Central memory CD8-positive, alpha-beta T cell (primary cell): ENCODE results near the gene RAD51C.
"Not testable (repeated sequence)": the region's sequence is repeated elsewhere in the genome, so short reads cannot be mapped to it uniquely, and the experiment has no call there.

ENCODE experiments used
- ATAC-seq: fragments of 150-1000 bp; cut with Tn5 transposase; replicated peaks from 2 replicates; pipeline ENCODE4 v1.10.0; 2022; ENCODE audit warnings: mild to moderate bottlenecking, moderate FRiP score, moderate number of reproducible peaks; ENCODE audit not compliant: poor library complexity, severe bottlenecking; ENCODE audit errors: extremely low read depth
- DNase-seq, 2 donors: peaks; one replicate each; pipeline ENCODE4 v3.0.0; 2021; ENCODE audit warnings: low spot score in 2 of 2
- H3K27ac Mint-ChIP-seq: one replicate; pipeline ENCODE4 v1.8.0; 2022; ENCODE audit warnings: low read depth, mild to moderate bottlenecking, moderate library complexity, mixed read lengths
- H3K27me3 Mint-ChIP-seq: one replicate; pipeline ENCODE4 v1.8.0; 2022; ENCODE audit warnings: mixed read lengths
- H3K36me3 Mint-ChIP-seq: one replicate; pipeline ENCODE4 v1.8.0; 2022; ENCODE audit warnings: mild to moderate bottlenecking, moderate library complexity, mixed read lengths; ENCODE audit not compliant: insufficient read depth
- H3K4me1 Mint-ChIP-seq: one replicate; pipeline ENCODE4 v1.8.0; 2022; ENCODE audit warnings: mixed read lengths
- H3K4me3 Mint-ChIP-seq: one replicate; pipeline ENCODE4 v1.8.0; 2022; ENCODE audit warnings: mild to moderate bottlenecking, moderate library complexity, mixed read lengths
- H3K9me3 Mint-ChIP-seq: one replicate; pipeline ENCODE4 v1.8.0; 2022; ENCODE audit warnings: mixed read lengths

RAD51C gene

GRCh38 chr17:58667934-58668597 is 24.3 kb upstream of the RAD51C start:
- Mint-ChIP-seq H3K4me1 (peaks cover 5% of the 10 kb centered on the region), H3K27ac (no peak overlapping the region), H3K36me3 (no peaks in the 10 kb centered on the region), H3K27me3 (peaks cover 31% of the 10 kb centered on the region), H3K9me3 (no peaks in the 10 kb centered on the region), H3K4me3 (no peak overlapping the region)
- DNase-seq (no peak), ATAC-seq (no peak)

GRCh38 chr17:58668598-58668935 is 23.8 kb upstream of the RAD51C start:
- no peaks in the 10 kb centered on the region for H3K36me3 Mint-ChIP-seq
- H3K4me3 Mint-ChIP-seq, result no peak overlapping the region
- DNase-seq (no peak), ATAC-seq (no peak)
- H3K9me3 Mint-ChIP-seq, result no peaks in the 10 kb centered on the region
- peaks cover 31% of the 10 kb centered on the region for H3K27me3 Mint-ChIP-seq
- peaks cover 5% of the 10 kb centered on the region for H3K4me1 Mint-ChIP-seq
- no peak overlapping the region for H3K27ac Mint-ChIP-seq

GRCh38 chr17:58669853-58670252 is 22.5 kb upstream of the RAD51C start:
- H3K27ac Mint-ChIP-seq, result no peak overlapping the region
- H3K36me3 Mint-ChIP-seq, result no peaks in the 10 kb centered on the region
- ATAC-seq (no peak), DNase-seq (no peak)
- H3K4me3 Mint-ChIP-seq, result no peak overlapping the region
- H3K27me3 Mint-ChIP-seq, result peaks cover 31% of the 10 kb centered on the region
- H3K9me3 Mint-ChIP-seq, result no peaks in the 10 kb centered on the region
- H3K4me1 Mint-ChIP-seq, result peaks cover 5% of the 10 kb centered on the region

GRCh38 chr17:58671969-58672368 is 20.4 kb upstream of the RAD51C start:
- Mint-ChIP-seq H3K27ac (no peak overlapping the region), H3K9me3 (no peaks in the 10 kb centered on the region), H3K4me3 (no peak overlapping the region), H3K27me3 (peaks cover 23% of the 10 kb centered on the region), H3K36me3 (no peaks in the 10 kb centered on the region), H3K4me1 (no peaks in the 10 kb centered on the region)
- no peak for ATAC-seq
- DNase-seq, result no peak

GRCh38 chr17:58677194-58677880 is 15.1 kb upstream of the RAD51C start:
- DNase-seq (no peak), ATAC-seq (no peak)
- Mint-ChIP-seq H3K4me1 (no peaks in the 10 kb centered on the region), H3K27me3 (peaks cover 9% of the 10 kb centered on the region), H3K36me3 (no peaks in the 10 kb centered on the region), H3K27ac (no peak overlapping the region), H3K9me3 (no peaks in the 10 kb centered on the region), H3K4me3 (no peak overlapping the region)

- H3K4me3 Mint-ChIP-seq, H3K27me3 Mint-ChIP-seq, H3K27ac Mint-ChIP-seq, H3K36me3 Mint-ChIP-seq, ATAC-seq, H3K4me1 Mint-ChIP-seq, H3K9me3 Mint-ChIP-seq, DNase-seq: not testable (repeated sequence)
Measured at GRCh38 chr17:58678287-58678686, 14.1 kb upstream of the RAD51C start.

- peaks cover 2% of the 10 kb centered on the region for H3K36me3 Mint-ChIP-seq
- peaks cover 9% of the 10 kb centered on the region for H3K27me3 Mint-ChIP-seq
- no peaks in the 10 kb centered on the region for H3K4me1 Mint-ChIP-seq
- H3K4me3 Mint-ChIP-seq, result no peak overlapping the region
- H3K27ac Mint-ChIP-seq, result no peak overlapping the region
- no peak for DNase-seq
- H3K9me3 Mint-ChIP-seq, result no peaks in the 10 kb centered on the region
- ATAC-seq, result no peak
Measured at GRCh38 chr17:58679263-58680037, 13.0 kb upstream of the RAD51C start.

- Mint-ChIP-seq H3K4me3 (no peak overlapping the region), H3K27ac (no peak overlapping the region)
Measured at GRCh38 chr17:58680038-58680369, 12.4 kb upstream of the RAD51C start.

GRCh38 chr17:58684003-58684402 is 8.4 kb upstream of the RAD51C start:
- no peak for DNase-seq
- Mint-ChIP-seq H3K27me3 (no peaks in the 10 kb centered on the region), H3K4me3 (no peak overlapping the region)

More at GRCh38 chr17:58680038-58680369, 12.4 kb upstream of the RAD51C start:
- H3K9me3 Mint-ChIP-seq, result no peaks in the 10 kb centered on the region
- DNase-seq (no peak), ATAC-seq (no peak)
- H3K4me1 Mint-ChIP-seq, result no peaks in the 10 kb centered on the region
- peaks cover 2% of the 10 kb centered on the region for H3K36me3 Mint-ChIP-seq
- H3K27me3 Mint-ChIP-seq, result peaks cover 9% of the 10 kb centered on the region

GRCh38 chr17:58684462-58684861 is 7.9 kb upstream of the RAD51C start:
- not testable (repeated sequence) for H3K27ac Mint-ChIP-seq, H3K4me1 Mint-ChIP-seq, DNase-seq, ATAC-seq, H3K27me3 Mint-ChIP-seq, H3K9me3 Mint-ChIP-seq, H3K4me3 Mint-ChIP-seq, H3K36me3 Mint-ChIP-seq

More at GRCh38 chr17:58684003-58684402, 8.4 kb upstream of the RAD51C start:
- Mint-ChIP-seq H3K4me1 (no peaks in the 10 kb centered on the region), H3K27ac (no peak overlapping the region), H3K9me3 (no peaks in the 10 kb centered on the region), H3K36me3 (peaks cover 3% of the 10 kb centered on the region)
- no peak for ATAC-seq

GRCh38 chr17:58686980-58687379 is 5.4 kb upstream of the RAD51C start:
- DNase-seq (no peak), ATAC-seq (no peak)
- Mint-ChIP-seq H3K36me3 (peaks cover 3% of the 10 kb centered on the region), H3K27me3 (no peaks in the 10 kb centered on the region), H3K27ac (no peak overlapping the region), H3K9me3 (no peaks in the 10 kb centered on the region), H3K4me3 (no peak overlapping the region), H3K4me1 (no peaks in the 10 kb centered on the region)

- Mint-ChIP-seq H3K27ac (no peak overlapping the region), H3K9me3 (no peaks in the 10 kb centered on the region), H3K27me3 (no peaks in the 10 kb centered on the region), H3K4me3 (no peak overlapping the region), H3K36me3 (peaks cover 8% of the 10 kb centered on the region), H3K4me1 (peaks cover 11% of the 10 kb centered on the region)
- no peak for DNase-seq
- no peak for ATAC-seq
Measured at GRCh38 chr17:58688521-58688920, 3.9 kb upstream of the RAD51C start.

- not testable (repeated sequence) for H3K27me3 Mint-ChIP-seq, H3K36me3 Mint-ChIP-seq, H3K9me3 Mint-ChIP-seq, ATAC-seq, H3K4me3 Mint-ChIP-seq, DNase-seq, H3K27ac Mint-ChIP-seq
- H3K4me1 Mint-ChIP-seq, result peaks cover 17% of the 10 kb centered on the region
Measured at GRCh38 chr17:58690033-58690432, 2.4 kb upstream of the RAD51C start.
